NCI-H2029 (cell line): Measurements from ENCODE around the gene PYHIN1.
"Not testable (repeated sequence)": the region's sequence is repeated elsewhere in the genome, so short reads cannot be mapped to it uniquely, and the experiment has no call there.

Experiments used
- DNase-seq: peaks from one replicate; lab custom pipeline; 2025; lab: John Stamatoyannopoulos, UW

PYHIN1 gene

DNA sequence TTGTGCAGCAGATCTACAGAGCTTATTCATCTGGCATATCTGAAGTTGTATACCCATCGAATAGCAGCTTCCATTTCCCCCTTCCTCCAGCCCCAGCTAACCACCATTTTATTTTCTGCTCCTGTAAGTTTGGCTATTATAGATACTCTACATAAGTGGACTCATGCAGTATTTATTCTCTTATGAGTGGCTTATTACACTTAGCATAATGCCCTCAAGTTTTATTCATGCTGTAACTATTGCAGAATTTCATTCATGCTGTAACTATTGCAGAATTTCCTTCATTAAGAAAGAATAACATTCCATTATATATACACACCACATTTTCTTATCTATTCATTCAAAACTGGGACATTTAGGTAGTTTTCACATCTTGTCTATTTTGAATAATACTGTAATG is 47.9 kb downstream of the PYHIN1 start:
- no peak for DNase-seq

DNA sequence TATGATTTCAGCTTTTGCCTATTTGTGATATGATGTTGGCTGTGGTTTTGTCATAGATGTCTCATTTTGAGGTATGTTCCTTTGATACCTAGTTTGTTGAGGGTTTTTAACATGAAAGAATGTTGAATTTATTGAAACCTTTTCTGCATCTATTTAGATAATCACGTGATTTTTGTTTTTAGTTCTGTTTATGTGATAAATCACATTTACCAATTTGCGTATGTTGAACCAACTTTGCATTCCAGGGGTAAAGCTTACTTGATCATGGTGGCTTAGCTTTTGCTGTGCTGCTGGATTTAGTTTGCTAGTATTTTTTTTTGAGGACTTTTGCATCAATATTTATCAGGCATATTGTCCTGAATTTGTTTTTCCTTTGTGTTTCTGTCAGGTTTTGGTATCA is 51.9 kb downstream of the PYHIN1 start:
- DNase-seq, result no peak

DNA sequence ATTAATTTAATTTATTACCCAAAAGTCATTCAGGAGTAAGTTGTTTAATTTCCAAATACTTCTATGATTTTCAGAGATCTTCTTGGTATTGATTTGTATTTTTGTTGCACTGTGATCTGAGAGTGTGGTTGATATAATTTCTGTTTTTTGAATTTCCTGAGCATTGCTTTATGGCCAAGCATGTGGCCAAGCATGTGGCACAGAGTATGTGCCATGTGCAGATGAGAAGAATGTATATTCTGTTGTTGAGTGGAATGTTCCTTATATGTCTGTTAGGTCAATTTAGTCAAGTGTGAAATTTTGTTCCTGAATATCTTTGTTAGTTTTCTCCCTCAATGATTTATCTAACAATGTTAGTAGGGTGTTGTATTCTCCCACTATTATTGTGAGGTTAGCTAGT is 53.0 kb downstream of the PYHIN1 start:
- DNase-seq, result no peak

DNA sequence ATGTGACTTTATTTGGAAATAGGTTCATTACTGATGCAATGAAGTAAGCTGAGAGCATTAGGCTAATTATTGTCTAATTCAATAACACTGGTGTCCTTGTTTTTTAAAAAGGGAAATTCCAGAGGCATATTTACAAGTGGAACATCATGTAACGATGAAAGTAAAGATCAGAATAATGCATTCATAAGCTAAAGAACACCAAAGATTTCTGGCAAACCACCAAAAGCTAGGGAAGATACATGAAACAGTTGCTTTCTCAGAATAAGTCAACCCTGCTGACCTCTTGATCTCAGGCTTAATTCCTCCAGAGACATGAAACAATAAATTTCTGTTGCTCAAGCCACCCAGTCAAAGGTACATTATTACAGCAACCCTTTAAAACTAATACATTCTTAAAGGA is 58.1 kb downstream of the PYHIN1 start:
- no peak for DNase-seq

DNA sequence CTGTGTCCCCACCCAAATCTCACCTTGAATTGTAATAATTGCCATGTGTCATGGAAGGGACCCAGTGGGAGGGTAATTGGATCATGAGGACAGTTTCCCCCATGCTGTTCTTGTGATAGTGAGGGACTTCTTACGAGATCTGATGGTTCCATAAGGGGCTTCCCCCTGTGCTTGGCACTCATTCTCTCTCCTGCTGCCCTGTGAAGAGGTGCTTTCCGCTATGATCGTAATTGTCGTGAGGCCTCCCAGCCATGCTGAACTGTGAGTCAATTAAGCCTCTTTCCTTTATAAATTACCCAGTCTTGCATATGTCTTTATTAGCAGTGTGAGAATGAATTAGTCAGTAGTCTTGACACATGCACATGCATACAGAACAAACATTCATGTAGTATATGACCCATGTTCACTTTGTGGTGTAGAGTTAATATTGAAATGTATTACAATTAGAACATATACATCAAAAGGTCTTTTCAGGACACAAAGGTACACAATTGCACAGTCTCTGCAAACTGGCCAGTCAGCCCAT is 61.5 kb downstream of the PYHIN1 start:
- DNase-seq, result no peak

- DNase-seq, result no peak
Observed at GRCh38 chr1:158996998-158997397, 65.6 kb downstream of the PYHIN1 start.

- DNase-seq, result no peak
Observed at GRCh38 chr1:158998037-158998780, 66.9 kb downstream of the PYHIN1 start.

DNA sequence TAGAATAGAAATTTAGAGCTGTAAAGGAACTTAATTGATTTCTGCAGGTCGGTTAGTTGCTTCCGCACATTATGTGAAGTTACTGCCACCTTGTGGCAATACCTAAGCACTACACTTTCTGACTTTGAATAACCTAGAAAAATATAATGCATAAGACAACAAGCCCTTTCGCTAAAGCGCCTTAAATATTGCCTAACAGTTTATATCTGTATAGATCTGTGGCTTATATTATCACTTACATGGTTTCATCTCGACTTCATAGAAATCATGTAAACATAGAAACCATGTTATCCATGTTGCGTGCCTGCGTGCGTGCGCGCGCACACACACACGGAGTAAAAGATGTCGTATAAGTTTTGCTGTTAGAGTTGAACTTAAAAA is 67.4 kb downstream of the PYHIN1 start:
- DNase-seq, result peak; percentile 68

DNA sequence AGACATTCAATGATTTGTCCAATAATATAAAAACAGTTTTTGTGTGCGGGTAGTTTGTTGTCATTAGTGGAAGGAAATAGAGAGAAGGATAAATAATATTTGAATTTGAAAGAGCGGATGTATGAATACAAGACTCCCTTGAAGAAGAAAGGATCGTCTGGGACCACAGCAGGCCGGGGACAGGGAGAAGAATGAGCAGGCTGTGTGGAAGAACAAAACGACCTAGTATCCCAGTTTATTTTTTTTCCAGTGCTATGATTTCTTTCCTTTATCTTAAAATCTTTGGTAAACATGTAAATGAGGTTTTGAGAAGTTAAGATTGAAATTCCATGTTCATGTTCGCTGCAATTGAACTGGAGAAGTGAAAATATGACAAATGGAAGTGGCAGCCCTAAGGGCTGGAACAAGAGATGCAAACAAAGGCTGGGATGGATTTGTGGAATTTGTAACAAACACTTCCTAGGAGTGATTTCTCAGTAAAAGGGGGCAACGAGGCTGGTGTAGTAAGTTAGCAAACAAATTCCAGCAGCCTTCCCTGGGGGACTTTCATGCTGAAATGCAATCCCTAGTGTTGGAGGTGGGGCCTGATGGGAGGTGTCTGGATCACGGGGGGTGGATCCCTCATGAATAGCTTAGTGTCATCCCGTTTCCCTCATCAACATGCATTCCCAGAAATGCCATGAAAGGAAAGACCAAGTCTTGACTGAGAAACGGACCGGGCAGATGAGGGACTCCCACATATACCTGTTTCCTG is 68.1 kb downstream of the PYHIN1 start:
- peak; percentile 80 for DNase-seq

- DNase-seq, result no peak
Observed at GRCh38 chr1:159000070-159000409, 68.7 kb downstream of the PYHIN1 start.

DNA sequence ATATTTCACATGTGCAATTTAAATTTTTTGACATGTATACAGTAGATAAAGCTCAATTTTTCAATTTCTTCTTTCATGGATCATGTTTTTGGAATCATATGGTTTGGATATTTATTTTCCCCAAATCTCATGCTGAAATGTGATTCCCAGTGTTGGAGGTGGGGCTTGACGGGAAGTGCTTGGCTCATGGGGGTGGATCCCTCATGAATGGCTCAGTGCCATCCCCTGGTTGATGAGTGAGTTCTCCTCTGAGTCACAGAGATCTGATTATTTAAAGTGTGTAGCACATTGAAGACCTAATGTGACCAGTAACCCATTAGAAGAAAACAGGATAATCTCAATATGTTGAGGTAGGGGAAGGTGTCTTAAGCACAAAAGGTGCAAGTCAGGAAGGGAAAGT is 69.3 kb downstream of the PYHIN1 start:
- DNase-seq, result peak; percentile 87

DNA sequence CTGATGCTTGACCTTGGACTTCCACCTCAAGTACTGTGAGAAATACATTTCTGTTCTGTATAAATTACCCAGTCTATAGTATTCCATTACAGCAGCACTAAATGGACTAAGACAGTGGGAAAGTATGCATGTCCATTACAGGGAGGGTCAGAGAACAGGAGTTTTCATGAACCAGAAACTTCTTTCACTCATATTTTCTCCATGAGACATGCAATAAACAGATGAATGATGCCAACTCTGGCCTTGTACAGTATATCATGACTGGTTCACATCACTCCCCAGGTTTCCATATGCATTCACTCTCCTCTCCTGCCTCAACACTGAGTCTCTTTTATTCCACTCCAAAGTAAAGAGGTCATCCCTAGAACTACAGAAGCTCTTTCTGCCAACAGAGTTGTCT is 73.8 kb downstream of the PYHIN1 start:
- DNase-seq, result no peak

- no peak for DNase-seq
Observed at GRCh38 chr1:159005676-159006075, 74.3 kb downstream of the PYHIN1 start.

DNA sequence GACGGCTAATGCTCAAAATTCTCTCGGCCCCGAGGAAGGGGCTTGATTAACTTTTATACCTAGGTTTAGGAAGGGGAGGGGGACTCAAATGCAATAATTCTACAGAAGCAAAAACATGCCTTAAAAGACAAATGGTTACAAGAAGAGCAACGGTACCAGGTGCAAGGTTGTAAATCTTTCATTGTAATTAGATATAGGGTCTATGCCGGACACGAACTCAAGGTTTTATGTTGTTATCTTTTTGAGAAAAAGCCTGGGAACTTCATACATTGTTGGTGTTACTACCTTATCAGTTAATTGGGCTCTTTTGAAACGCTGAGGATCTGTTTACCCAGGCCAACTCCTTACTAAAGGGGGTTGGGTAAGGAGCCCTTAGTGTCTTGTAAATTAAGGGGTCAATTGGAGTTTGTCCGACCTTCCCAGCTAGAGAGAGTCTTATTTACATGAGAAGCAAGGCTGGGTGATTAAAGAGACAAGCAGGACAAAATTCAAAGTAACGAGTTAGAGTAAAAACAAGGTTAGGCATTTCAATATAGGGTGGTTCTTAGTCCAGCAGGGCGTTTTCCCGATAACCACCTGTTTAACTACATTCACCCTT is 75.0 kb downstream of the PYHIN1 start:
- not testable (repeated sequence) for DNase-seq

- no peak for DNase-seq
Observed at GRCh38 chr1:159007726-159008125, 76.4 kb downstream of the PYHIN1 start.

GRCh38 chr1:159008744-159009188 is 77.4 kb downstream of the PYHIN1 start:
- no peak for DNase-seq

DNA sequence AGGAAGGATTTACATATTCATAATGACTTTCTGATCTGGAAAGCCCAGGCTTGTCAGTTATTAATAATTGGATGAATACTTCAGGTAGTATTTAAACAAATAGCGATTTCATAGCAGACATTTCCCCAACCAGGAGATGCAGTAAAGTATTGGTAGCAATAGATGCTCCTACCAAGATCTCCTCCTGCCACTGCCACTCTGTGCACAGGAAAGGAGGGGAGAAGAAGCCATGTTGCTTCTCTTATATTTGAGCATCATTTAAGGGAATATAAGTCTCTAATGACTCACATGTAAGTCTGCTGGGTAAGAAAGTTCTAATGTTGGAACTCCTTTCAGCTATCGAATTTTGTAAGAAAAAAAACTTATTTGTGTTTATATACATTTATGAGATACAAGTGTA is 77.9 kb downstream of the PYHIN1 start:
- no peak for DNase-seq

GRCh38 chr1:159009704-159010361 is 78.5 kb downstream of the PYHIN1 start, which contains the start of gene IFI16:
Gene IFI16 (plus strand): TSS chr1:159009907. CDS start chr1:159014681, 4,774 bp downstream.
- peak; percentile 70 for DNase-seq

DNA sequence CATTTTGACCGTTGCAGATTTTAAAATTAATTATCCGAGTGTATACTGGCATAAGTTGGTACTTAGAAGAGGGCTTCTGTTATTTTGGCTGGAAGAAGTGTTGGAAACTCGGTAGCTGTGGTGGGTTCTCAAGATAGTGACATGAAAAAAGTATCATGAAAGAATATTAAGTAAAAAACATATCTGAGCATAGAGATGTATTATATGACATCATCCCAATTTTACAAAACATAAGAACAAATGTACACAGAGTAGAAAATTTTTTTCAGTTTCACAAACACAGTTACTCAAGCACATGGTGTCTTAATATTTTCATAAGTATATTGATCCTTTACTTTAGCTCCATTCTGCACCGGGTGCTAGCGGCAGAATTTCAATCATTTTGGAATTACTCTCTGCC is 79.0 kb downstream of the PYHIN1 start:
- DNase-seq, result no peak

DNA sequence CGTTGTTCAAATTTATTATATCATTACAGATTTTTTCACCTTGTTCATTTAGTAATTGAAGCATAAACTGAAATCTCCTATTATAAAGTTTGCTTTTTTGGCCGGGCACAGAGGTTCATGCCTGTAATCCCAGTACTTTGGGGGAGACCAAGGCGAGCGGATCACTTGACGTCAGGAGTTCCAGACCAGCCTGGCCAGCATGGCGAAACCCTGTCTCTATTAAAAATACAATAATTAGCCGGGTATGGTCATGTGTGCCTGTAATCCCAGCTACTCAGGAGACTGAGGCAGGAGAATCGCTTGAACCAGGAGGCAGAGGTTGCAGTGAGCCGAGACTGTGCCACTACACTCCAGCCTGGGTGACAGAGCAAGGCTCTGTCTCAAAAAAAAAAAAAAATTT is 79.6 kb downstream of the PYHIN1 start:
- not testable (repeated sequence) for DNase-seq

DNA sequence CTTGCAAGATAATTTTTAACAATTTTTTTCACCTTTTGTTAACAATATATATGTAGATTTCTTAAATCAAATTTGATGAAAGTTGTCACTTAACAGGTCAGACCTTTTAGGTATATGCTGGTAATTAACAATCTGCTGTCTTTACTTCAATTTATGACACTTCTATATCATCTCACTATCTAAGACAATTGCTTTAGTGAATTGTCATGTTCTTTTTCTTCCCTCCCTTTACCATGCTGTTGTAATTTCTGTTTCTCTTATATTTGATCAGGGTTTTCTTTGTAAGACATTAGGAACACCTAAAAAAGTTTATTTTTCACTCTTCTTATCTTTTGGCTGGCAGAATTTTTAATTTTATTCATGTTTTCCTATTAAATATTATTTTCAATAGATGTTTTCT is 80.4 kb downstream of the PYHIN1 start:
- no peak for DNase-seq

- DNase-seq, result no peak
Observed at GRCh38 chr1:159012495-159012894, 81.1 kb downstream of the PYHIN1 start.
